Kidney epithelial cell (primary cell): ENCODE measurements around the gene ACKR2. TPM values are rescaled to one million over a fixed set of nuclear protein-coding genes. Genes with fewer than 3 reads are reported as not detected.

Experiments used
- DNase-seq: peaks from one replicate; pipeline ENCODE4 v3.0.0-alpha.2; 2010; ENCODE audit warnings: low read depth
- H3K27me3 ChIP-seq: 2 replicates; pipeline ENCODE4 v1.6.0; 2011; ENCODE audit warnings: low read length; ENCODE audit not compliant: control insufficient read depth, insufficient read depth
- H3K36me3 ChIP-seq: 2 replicates; pipeline ENCODE4 v1.5.1; 2011; ENCODE audit warnings: low read length; ENCODE audit not compliant: control insufficient read depth, insufficient read depth
- H3K4me3 ChIP-seq: 2 replicates; pipeline ENCODE4 v1.5.1; 2011; ENCODE audit warnings: low read depth, mild to moderate bottlenecking, control low read depth, low read length
- total RNA-seq: library from RNA; depleted of rRNA; stranded (reverse); fragments of >200 nt; gene quantifications from 2 replicates; pipeline ENCODE4 v1.2.3, GENCODE V29; 2015
- TF ChIP-seq, protein P1 (sequence below): IDR thresholded peaks from 2 replicates; pipeline ENCODE4 v1.5.1; 2011; ENCODE audit warnings: mild to moderate bottlenecking, moderate library complexity, low read length, control low read depth, inconsistent platforms; ENCODE audit not compliant: insufficient read depth, poor library complexity, severe bottlenecking

The ACKR2 gene
- total RNA-seq, 1 donor from 2014 or later, result 6.2 TPM

DNA sequence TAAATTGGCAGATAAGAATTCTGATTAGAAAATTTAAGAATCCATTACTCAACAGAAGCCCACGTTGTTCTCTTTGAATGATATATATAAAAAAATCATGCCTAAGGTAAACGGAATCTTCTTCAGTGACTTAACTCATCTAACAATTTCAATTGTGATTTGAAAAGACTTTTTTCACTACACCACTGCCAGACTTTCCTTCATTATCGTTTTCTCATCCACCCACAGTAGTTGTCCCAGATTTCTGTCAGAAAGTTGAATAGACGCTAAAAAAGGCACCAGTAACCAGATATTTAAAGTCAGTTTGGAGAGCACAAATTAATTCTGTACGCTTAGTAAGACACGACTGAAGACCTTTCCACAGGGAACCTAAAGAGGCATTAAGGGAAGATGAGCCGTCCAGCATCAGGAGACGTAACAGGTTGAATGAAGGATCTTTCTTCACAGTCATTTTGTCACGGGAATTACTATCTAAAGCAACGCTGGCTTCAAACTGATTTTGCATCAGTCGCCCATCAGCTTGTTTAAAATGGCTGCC lies 6.3 kb upstream of the ACKR2 start:
- TF ChIP-seq, protein P1, sequence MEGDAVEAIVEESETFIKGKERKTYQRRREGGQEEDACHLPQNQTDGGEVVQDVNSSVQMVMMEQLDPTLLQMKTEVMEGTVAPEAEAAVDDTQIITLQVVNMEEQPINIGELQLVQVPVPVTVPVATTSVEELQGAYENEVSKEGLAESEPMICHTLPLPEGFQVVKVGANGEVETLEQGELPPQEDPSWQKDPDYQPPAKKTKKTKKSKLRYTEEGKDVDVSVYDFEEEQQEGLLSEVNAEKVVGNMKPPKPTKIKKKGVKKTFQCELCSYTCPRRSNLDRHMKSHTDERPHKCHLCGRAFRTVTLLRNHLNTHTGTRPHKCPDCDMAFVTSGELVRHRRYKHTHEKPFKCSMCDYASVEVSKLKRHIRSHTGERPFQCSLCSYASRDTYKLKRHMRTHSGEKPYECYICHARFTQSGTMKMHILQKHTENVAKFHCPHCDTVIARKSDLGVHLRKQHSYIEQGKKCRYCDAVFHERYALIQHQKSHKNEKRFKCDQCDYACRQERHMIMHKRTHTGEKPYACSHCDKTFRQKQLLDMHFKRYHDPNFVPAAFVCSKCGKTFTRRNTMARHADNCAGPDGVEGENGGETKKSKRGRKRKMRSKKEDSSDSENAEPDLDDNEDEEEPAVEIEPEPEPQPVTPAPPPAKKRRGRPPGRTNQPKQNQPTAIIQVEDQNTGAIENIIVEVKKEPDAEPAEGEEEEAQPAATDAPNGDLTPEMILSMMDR, result no peak
- H3K4me3 ChIP-seq, result peak overlapping the region; percentile 75

DNA sequence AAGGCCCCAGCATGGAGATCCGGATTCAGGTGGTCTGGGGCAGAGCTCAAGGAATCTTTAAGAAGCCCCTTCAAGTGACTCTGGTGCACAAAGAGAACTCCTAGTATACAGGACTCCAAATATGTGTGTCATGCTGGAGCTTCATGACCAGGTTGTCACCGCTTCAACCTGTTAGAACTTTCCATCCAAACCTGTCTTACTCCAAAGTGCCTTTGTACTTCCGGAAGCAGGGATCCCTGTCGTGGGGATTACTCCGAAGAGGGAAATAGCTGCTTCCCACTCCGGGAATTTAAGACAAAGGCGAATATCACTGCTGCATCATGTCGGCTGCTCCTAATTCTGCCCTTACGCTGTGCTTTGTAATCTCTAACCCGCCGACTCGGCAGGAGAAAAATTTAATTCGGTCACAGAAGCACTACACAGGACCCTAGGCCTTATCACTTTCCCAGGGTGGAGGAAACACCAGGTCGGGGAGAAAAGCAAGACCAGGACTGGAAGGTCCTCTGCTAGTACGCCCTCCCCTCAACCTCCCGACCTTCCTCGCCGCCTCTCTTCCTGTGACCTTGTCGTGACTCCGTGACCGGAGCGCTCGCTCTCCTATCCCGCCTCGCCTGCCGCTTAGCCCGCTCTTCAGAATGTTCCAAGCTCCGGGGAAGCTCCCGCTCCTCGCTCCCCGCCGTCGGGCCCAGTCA lies 5.7 kb upstream of the ACKR2 start:
- no peaks in the 10 kb centered on the region for H3K36me3 ChIP-seq
- no peak for DNase-seq

More for the DNA sequence above, 6.3 kb upstream of the ACKR2 start:
- DNase-seq, result no peak
- Histone ChIP-seq H3K36me3 (no peaks in the 10 kb centered on the region), H3K27me3 (no peaks in the 10 kb centered on the region)

DNA sequence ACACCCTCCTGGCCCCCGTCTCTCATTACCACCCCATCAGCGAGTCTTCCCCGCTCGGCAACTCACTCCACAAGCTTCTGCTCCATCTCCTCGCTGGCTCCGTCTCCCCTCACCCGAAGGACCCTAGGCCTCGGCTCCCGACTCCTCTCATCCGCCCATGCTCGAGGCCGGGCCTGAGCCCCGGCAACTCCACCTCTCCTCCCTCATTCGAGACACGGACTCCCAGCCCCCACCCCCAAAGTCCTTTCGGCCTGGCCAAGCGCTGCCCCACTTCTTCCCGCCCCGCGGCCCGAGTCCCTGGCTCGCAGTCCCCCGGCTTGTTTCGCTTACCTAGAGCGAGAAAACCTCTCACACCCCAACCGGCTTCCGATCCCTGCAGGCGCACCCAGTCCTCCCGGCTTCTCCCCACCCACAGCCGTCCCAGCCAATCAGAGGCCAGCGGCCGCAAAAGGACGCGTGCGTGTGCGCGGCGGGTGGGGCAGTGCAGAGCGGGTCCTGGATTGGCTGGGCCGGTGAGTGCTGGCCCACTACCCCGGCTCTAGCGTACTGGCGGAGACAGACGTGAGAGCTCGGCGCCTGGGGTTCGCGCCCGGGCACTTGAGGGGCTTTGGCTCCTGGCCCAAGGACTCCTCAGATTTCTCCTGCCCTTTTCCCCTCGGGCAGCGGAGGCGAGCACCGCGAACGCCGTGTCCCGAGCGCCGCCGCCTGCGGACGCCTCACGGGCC lies 5.0 kb upstream of the ACKR2 start, which contains the start of gene HIGD1A:
Gene HIGD1A (minus strand): TSS at position 385 of the 725 bp plus-strand sequence. CDS start 10,237 bp downstream, outside the sequence.
- peak within 1 kb of the TSS; percentile 75 for H3K4me3 ChIP-seq
- peak; percentile 80 for DNase-seq
- H3K27me3 ChIP-seq, result no peaks in the 10 kb centered on the region
- no peaks in the 10 kb centered on the region for H3K36me3 ChIP-seq
- TF ChIP-seq, protein P1, result no peak

More for the DNA sequence above, 5.7 kb upstream of the ACKR2 start:
- TF ChIP-seq, protein P1, result no peak
- Histone ChIP-seq H3K4me3 (peak overlapping the region; percentile 75), H3K27me3 (no peaks in the 10 kb centered on the region)

DNA sequence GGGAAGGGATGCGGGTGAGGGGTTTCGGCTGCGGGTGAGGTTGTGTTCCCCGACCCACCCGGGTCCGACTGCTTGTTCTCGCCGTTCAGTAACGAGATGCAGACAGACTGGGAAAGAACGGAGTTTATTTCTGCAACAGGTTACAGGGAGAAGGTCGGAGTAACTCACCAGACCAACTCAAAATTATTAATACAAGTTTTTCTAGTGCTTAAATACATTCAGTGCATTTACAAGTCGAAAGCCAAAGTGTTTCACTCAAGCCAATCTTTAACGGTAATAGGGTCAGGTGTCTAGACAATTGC lies 4.5 kb upstream of the ACKR2 start:
- no peak for DNase-seq
- TF ChIP-seq, protein P1, result no peak
- Histone ChIP-seq H3K36me3 (no peaks in the 10 kb centered on the region), H3K4me3 (peak overlapping the region; percentile 75), H3K27me3 (no peaks in the 10 kb centered on the region)

DNA sequence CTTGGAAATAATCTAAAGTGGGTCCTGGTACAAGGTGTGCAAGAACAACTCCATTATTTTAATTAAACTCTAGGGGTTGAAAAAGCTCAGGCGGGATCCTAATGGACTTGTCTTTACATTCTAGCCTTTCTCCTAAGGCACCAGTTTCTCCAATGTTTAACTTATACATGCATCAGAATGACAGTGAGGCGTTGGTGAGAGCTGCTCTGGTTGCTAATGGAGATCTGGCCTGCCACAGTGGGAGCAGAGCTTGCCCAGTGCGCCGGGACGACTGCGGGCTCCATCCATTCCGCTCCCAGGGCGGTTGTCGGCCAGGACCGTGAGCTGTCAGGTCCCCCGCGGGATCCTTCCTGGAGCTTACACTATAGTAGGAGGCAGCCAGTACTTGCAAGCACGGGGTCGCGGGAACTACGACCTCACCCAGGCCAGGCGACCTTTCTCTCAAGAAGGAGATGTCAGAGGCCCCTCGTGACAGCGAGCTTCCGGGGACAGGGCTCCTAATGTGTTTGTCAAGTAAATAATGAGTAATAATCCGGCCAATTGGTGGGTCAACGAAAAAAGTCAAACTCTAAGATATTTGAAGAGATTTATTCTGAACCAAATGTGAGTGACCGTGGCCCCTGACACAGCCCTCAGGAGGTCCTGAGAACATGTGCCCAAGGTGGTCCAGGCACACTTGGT lies 4.0 kb upstream of the ACKR2 start:
- TF ChIP-seq, protein P1, result no peak
- H3K27me3 ChIP-seq, result no peaks in the 10 kb centered on the region

More for the DNA sequence above, 4.0 kb upstream of the ACKR2 start:
- Histone ChIP-seq H3K36me3 (no peaks in the 10 kb centered on the region), H3K4me3 (peak overlapping the region; percentile 75)
- no peak for DNase-seq
